Suprapubic skin (tissue), 3 donors: ENCODE data around the gene MEF2A.
A peak's percentile ranks its signal among the peaks of the same experiment; 100 is the strongest.

Experiments
- CTCF ChIP-seq, 2 donors: fragments of 200-600 bp in 1 of 2; fragments of 450-650 bp in 1 of 2; sonication (generic) in 1 of 2; IDR thresholded peaks; one replicate each; pipeline ENCODE4 v1.5.1; 2016 to 2019; ENCODE audit warnings: antibody characterized with exemption in 2 of 2, mild to moderate bottlenecking in 1 of 2, moderate library complexity in 1 of 2
- POLR2A ChIP-seq, 2 donors: fragments of 450-650 bp; IDR thresholded peaks; one replicate each; pipeline ENCODE4 v1.6.1; 2017; ENCODE audit warnings: antibody characterized with exemption in 2 of 2, mild to moderate bottlenecking in 2 of 2, moderate library complexity in 2 of 2

- peak in 1 of 2 donors; percentile 57 for TF ChIP-seq POLR2A (IDR thresholded peaks at IDR 0.05)
- TF ChIP-seq CTCF (IDR thresholded peaks at IDR 0.05): no peak
These were observed 167.7 kb downstream of the MEF2A start, which contains the start of gene LYSMD4 for GRCh38 chr15:99733268-99734039.
